ENCODE data around the gene GLYATL1.
"Not testable (repeated sequence)": the region's sequence is repeated elsewhere in the genome, so short reads cannot be mapped to it uniquely, and the experiment has no call there.

The GLYATL1 gene

GRCh38 chr11:58980159-58980843 lies 41.0 kb downstream of the GLYATL1 start:
- Histone ChIP-seq H3K27me3 (no peaks in the 10 kb centered on the region), H3K4me1 (no peaks in the 10 kb centered on the region), H3K4me2 (no peak overlapping the region), H3K27ac (no peak overlapping the region), H3K9ac (no peak overlapping the region), H3K36me3 (no peaks in the 10 kb centered on the region), H3K4me3 (no peak overlapping the region), H3K9me3 (no peaks in the 10 kb centered on the region), H4K20me1 (no peaks in the 10 kb centered on the region)
- no peak for TF ChIP-seq Cebpa-rat (IDR thresholded peaks at IDR 0.05)

- Histone ChIP-seq H3K36me3 (no peaks in the 10 kb centered on the region), H4K20me1 (no peaks in the 10 kb centered on the region), H3K4me1 (no peaks in the 10 kb centered on the region), H3K27ac (no peak overlapping the region), H3K9me3 (no peaks in the 10 kb centered on the region), H3K9ac (no peak overlapping the region), H3K27me3 (no peaks in the 10 kb centered on the region), H3K4me2 (no peak overlapping the region), H3K4me3 (no peak overlapping the region)
- TF ChIP-seq Cebpa-rat (IDR thresholded peaks at IDR 0.05): no peak
These were observed 53.2 kb downstream of the GLYATL1 start for GRCh38 chr11:58992489-58992888.

- no peaks in the 10 kb centered on the region for H3K9me3 ChIP-seq
- H3K9ac ChIP-seq: no peak overlapping the region
- H3K4me2 ChIP-seq: no peak overlapping the region
- no peaks in the 10 kb centered on the region for H3K4me1 ChIP-seq
- H3K27ac ChIP-seq: no peak overlapping the region
- H3K27me3 ChIP-seq: no peaks in the 10 kb centered on the region
- H3K4me3 ChIP-seq: no peak overlapping the region
- no peaks in the 10 kb centered on the region for H4K20me1 ChIP-seq
- no peaks in the 10 kb centered on the region for H3K36me3 ChIP-seq
- no peak for TF ChIP-seq Cebpa-rat (IDR thresholded peaks at IDR 0.05)
These were observed 54.9 kb downstream of the GLYATL1 start for GRCh38 chr11:58994171-58994570.

- H3K27ac ChIP-seq: no peak overlapping the region
- no peak for TF ChIP-seq Cebpa-rat (IDR thresholded peaks at IDR 0.05)
- no peaks in the 10 kb centered on the region for H3K9me3 ChIP-seq
- H3K36me3 ChIP-seq: no peaks in the 10 kb centered on the region
- H3K4me1 ChIP-seq: no peaks in the 10 kb centered on the region
- no peak overlapping the region for H3K4me2 ChIP-seq
- H4K20me1 ChIP-seq: no peaks in the 10 kb centered on the region
- H3K9ac ChIP-seq: no peak overlapping the region
- H3K4me3 ChIP-seq: no peak overlapping the region
- no peaks in the 10 kb centered on the region for H3K27me3 ChIP-seq
These were observed 59.4 kb downstream of the GLYATL1 start for GRCh38 chr11:58998480-58999290.

GRCh38 chr11:58999291-58999680 lies 60.0 kb downstream of the GLYATL1 start:
- no peaks in the 10 kb centered on the region for H3K27me3 ChIP-seq
- no peak overlapping the region for H3K4me3 ChIP-seq
- H3K36me3 ChIP-seq: no peaks in the 10 kb centered on the region
- no peaks in the 10 kb centered on the region for H3K9me3 ChIP-seq
- H3K4me2 ChIP-seq: no peak overlapping the region
- H3K27ac ChIP-seq: no peak overlapping the region
- no peaks in the 10 kb centered on the region for H3K4me1 ChIP-seq
- no peaks in the 10 kb centered on the region for H4K20me1 ChIP-seq
- H3K9ac ChIP-seq: no peak overlapping the region
- TF ChIP-seq Cebpa-rat (IDR thresholded peaks at IDR 0.05): no peak

- Histone ChIP-seq H3K36me3 (no peaks in the 10 kb centered on the region), H3K9me3 (no peaks in the 10 kb centered on the region), H4K20me1 (no peaks in the 10 kb centered on the region), H3K4me1 (no peaks in the 10 kb centered on the region), H3K27ac (no peak overlapping the region), H3K27me3 (no peaks in the 10 kb centered on the region), H3K4me2 (no peak overlapping the region), H3K4me3 (no peak overlapping the region), H3K9ac (no peak overlapping the region)
- no peak for TF ChIP-seq Cebpa-rat (IDR thresholded peaks at IDR 0.05)
These were observed 60.7 kb downstream of the GLYATL1 start for GRCh38 chr11:59000003-59000402.

- not testable (repeated sequence) for H3K4me3 ChIP-seq, H3K36me3 ChIP-seq, H3K4me2 ChIP-seq, H3K9ac ChIP-seq, H3K27ac ChIP-seq, H3K9me3 ChIP-seq, H3K4me1 ChIP-seq, H4K20me1 ChIP-seq, H3K27me3 ChIP-seq
These were observed 62.7 kb downstream of the GLYATL1 start for GRCh38 chr11:59002006-59002405.

Data from BLaER1 (cell line).